CD4-positive, CD25-positive, alpha-beta regulatory T cell (primary cell): ENCODE data around the gene ABCC1. TPM values are rescaled to one million over a fixed set of nuclear protein-coding genes. Genes with fewer than 3 reads are reported as not detected.

Experiments
- polyA plus RNA-seq, 4 donors: library from polyadenylated mRNA; unstranded; fragments of 300-500 nt; fragmentation: Illumina TruSeq; gene quantifications; one replicate each; pipeline ENCODE4 v1.2.3, GENCODE V29; 2021
- total RNA-seq: library from RNA; stranded (reverse); gene quantifications from one replicate; pipeline ENCODE4 v1.2.3, GENCODE V29; 2022

ABCC1 gene
- total and polyA plus RNA-seq, 5 donors from 2014 or later, result 6.9 to 103 (median 8.7) TPM

Other genes with a start within 250 kb of the ABCC1 start
- gene MYH11, start 92.6 kb upstream of the ABCC1 start, total RNA-seq, result not detected
- under 1 TPM; 0.15 to 0.67 (median 0.43) TPM for gene MYH11, start 92.6 kb upstream of the ABCC1 start, polyA plus RNA-seq
- gene CEP20, start 61.0 kb upstream of the ABCC1 start, total RNA-seq, result 14.8 TPM
- gene CEP20, start 61.0 kb upstream of the ABCC1 start, polyA plus RNA-seq, result 10 to 100 TPM; 29.0 to 33.5 (median 31.6) TPM